Retinal pigment epithelial cell (primary cell): ENCODE data around the gene TRPT1.
A peak's percentile ranks its signal among the peaks of the same experiment; 100 is the strongest.

Source experiments
- DNase-seq: peaks from one replicate; pipeline ENCODE4 v3.0.0-alpha.2; 2010; ENCODE audit warnings: low read depth
- H3K4me3 ChIP-seq: 2 replicates; pipeline ENCODE4 v1.5.1; 2011; ENCODE audit warnings: mild to moderate bottlenecking, low read length, control low read depth, moderate library complexity
- TF ChIP-seq, protein P1 (sequence below): conservative IDR thresholded peaks from 2 replicates; pipeline ENCODE4 v1.5.1; 2011; ENCODE audit warnings: low read depth, low read length, control low read depth, inconsistent platforms

TRPT1 gene

DNA sequence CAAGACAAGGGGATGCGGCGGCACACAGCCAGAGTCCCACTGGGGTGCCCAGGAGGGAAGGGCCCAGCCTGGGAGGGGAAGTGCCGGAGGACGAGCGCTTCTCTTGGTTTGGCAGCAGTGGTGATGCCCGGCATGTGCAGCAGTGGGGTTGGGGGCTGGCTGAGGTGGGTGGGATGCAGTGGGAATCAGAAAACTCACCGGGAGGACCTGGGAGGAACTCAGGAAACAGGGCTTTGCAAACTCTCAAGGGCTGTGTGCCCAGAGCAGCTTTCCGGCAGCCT is 16.5 kb downstream of the TRPT1 start:
- no peak for DNase-seq
- no peak overlapping the region for H3K4me3 ChIP-seq
- TF ChIP-seq, protein P1, sequence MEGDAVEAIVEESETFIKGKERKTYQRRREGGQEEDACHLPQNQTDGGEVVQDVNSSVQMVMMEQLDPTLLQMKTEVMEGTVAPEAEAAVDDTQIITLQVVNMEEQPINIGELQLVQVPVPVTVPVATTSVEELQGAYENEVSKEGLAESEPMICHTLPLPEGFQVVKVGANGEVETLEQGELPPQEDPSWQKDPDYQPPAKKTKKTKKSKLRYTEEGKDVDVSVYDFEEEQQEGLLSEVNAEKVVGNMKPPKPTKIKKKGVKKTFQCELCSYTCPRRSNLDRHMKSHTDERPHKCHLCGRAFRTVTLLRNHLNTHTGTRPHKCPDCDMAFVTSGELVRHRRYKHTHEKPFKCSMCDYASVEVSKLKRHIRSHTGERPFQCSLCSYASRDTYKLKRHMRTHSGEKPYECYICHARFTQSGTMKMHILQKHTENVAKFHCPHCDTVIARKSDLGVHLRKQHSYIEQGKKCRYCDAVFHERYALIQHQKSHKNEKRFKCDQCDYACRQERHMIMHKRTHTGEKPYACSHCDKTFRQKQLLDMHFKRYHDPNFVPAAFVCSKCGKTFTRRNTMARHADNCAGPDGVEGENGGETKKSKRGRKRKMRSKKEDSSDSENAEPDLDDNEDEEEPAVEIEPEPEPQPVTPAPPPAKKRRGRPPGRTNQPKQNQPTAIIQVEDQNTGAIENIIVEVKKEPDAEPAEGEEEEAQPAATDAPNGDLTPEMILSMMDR = no peak

DNA sequence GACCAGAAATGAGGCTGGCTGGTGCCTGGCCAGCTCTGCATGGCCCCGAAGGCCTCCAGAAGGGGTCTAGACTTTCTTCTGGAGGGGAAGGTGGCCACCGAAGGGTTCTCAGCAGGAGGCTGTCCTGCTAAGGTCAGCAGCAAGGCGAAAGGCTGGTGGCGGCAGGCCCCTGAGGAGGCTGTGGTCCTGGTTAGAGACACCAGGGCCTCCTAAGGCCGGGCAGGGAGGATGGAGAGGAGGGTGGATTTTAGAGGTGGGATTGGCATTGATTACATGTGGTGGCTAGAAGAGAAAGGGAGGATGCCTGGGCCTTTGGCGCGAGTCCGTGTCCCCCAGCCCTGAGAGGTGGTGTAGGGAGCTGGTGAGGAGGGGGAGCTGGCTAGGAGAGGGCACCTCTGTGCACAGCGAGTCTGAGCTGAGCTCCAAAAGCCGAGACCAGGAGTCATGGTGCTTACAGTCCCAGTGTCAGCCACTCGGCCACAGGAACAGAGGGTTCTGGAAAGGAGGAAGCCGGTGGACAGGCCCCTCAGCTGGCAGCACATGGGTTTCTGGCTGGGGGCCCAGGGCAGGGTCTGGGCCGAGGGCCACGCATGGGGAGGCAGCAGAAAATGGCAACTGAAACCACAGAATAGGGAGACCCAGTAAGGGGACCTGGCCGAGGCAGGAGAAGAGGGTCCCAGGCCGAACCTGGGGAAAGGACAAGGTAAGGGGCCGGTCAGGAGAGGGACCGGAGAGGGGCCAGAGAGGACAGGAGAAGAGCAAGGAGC is 17.0 kb downstream of the TRPT1 start:
- DNase-seq = no peak
- H3K4me3 ChIP-seq = no peak overlapping the region
- TF ChIP-seq, protein P1 = no peak

DNA sequence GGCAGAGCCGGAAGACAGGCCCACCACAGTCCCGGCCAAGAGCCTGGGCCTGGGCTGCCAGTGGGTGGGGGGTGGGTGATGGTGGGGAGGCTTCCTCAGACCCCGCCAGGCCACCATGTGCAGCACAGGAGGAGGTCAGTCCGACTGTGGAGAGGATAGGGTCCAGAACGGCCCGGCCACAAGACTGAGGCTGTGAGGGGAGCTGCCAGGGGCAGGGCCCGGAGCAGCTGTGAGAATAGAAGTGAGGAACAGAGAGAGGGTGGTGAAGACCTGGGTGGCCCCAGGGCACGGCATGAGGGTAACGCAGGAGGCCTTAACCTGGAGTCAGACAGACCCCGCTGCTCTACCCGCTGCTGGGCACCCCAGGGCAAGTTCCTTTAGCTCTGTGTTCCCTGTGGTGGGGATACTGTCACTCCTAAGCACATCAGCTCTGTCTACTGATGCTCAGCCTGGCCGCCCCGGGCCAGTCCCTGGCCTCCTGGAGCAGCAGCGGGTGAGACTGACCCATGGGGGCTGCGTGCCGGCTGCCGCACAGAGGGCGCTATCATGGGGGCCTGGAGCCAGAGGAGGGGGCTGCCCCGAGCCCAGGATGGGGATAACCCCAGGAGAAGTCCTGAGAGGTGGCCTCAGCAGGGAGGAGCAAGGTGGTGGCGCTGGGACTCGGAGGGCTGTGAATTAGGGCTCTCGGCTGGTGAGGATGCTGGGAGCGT is 17.7 kb downstream of the TRPT1 start:
- no peak for DNase-seq
- TF ChIP-seq, protein P1 = no peak
- no peak overlapping the region for H3K4me3 ChIP-seq

DNA sequence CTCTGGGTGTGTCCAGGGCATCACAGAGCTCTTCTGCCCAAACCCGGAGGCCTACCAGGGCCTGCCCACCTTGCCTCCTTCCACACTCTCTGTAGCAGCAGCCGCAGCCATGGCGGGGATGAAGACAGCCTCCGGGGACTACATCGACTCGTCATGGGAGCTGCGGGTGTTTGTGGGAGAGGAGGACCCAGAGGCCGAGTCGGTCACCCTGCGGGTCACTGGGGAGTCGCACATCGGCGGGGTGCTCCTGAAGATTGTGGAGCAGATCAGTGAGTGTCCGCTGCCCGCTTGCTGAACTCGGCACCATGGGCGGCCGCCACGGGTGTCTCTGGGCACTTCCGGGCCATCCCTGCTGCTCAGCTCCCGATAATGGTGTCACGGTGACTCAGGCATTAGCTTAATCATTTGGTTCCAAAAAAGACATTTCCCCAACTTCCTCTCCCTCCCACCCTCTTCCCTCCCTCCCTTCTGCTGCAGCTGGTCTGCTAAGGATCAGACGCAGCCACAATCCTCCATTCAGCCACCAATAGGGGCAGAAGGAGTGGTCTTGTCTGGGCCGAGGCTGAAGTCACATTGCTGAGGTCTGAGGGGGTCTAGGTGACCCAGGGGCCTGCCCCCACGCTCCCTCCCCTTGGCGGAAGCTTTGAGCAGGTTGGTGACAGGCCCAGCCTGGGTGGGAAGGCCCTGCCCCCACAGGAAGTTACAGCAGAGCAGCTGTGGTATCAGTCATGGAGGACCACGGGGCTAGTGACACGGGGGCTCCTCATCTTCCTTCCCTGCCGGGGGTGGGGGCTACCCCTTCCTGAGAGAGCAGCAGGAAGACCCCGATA is 18.5 kb downstream of the TRPT1 start:
- no peak for DNase-seq
- H3K4me3 ChIP-seq = no peak overlapping the region
- TF ChIP-seq, protein P1 = no peak

DNA sequence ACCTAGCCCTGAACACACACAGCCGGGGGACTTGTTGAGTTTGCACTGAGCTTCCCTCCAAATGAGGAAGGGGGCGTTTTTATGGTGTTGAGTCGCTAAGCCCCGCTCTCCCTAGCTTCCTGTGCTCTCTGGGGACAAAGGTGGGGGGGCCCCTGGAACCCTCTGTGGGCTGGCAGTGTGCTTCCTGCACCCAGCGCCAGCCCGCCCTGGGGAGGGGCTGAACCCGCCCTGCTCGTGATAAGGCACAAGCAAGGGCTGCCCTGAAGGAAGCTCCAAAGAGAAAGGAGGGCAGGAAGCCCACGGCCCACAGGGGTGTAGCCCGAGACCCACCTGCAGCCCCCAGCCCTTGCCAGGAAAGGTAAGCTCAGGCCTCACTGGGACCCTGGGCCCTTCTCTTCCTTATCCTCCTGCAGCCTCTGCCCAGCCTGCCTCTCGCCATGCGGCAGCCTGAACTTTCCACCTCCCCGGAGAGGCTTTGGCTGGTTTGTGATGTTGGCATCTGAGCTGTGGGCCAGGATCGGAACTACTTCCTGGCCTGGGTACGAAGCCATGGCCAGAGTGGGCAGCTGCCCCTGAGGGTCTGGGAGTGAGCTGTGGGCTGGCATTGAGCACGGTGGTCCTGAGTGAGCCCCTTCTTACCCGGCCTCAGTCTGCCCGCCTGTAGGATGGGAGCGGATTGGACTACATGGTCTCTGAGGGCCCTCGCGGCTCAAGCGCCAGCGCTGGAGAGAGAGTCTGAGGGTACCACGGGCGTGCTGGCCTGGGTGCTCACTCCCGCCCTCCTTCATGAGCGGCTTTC is 19.3 kb downstream of the TRPT1 start, which contains the start of gene FERMT3:
TSS of gene FERMT3 (plus strand) at position 265 of the 799 bp plus-strand sequence. CDS start 644 bp downstream, outside the sequence.
- H3K4me3 ChIP-seq = no peak within 1 kb of the TSS
- DNase-seq = no peak
- TF ChIP-seq, protein P1 = no peak

DNA sequence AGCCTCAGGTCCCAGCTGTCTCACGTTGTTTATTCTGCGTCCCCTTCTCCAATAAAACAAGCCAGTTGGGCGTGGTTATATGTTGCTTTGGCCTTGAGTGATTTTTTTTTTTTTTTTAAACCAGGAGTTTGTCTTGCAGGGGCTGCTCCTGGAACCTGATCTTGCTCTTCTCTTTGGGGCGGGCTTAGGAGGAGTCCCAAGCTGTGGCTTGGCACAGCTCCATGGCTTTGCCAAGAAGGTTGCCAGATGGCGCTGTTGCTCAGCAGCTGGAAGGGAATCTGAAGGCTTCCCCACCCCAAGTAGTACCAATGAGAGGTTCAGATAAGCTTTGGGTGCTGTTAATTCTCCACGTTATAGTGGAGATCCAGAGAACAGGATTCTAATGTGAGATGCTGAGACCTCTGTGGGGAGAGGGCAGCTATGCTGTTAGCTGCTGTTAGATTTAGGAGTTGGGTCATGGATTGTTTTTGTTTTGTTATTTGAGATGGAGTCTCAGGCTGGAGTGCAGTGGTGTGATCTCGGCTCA is 21.5 kb downstream of the TRPT1 start:
- peak; percentile 82 for DNase-seq
- TF ChIP-seq, protein P1 = peak; percentile 91
- no peak overlapping the region for H3K4me3 ChIP-seq
